Right hindlimb (tissue), 1 donor: ENCODE data around the gene DYSF.
A peak's percentile ranks its signal among the peaks of the same experiment; 100 is the strongest.
"Not testable (repeated sequence)": the region's sequence is repeated elsewhere in the genome, so short reads cannot be mapped to it uniquely, and the experiment has no call there.

Experiments used
- DNase-seq: peaks from one replicate; pipeline ENCODE4 v3.0.0-alpha.2; 2018

Gene DYSF

GRCh38 chr2:71619230-71619741 is 165.9 kb downstream of the DYSF start:
- no peak for DNase-seq

GRCh38 chr2:71620116-71620515 is 166.8 kb downstream of the DYSF start:
- DNase-seq = no peak

GRCh38 chr2:71620851-71621251 is 167.5 kb downstream of the DYSF start:
- DNase-seq = no peak

GRCh38 chr2:71629273-71629672 is 175.9 kb downstream of the DYSF start:
- no peak for DNase-seq

- no peak for DNase-seq
Observed at GRCh38 chr2:71629771-71630453, 176.6 kb downstream of the DYSF start.

GRCh38 chr2:71630454-71631328 is 177.3 kb downstream of the DYSF start:
- DNase-seq = no peak

- peak; percentile 56 for DNase-seq
Observed at GRCh38 chr2:71631411-71631931, 178.1 kb downstream of the DYSF start.

GRCh38 chr2:71633086-71633485 is 179.7 kb downstream of the DYSF start:
- no peak for DNase-seq

GRCh38 chr2:71634567-71634966 is 181.2 kb downstream of the DYSF start:
- no peak for DNase-seq

GRCh38 chr2:71635798-71636197 is 182.4 kb downstream of the DYSF start:
- no peak for DNase-seq

GRCh38 chr2:71637168-71637567 is 183.8 kb downstream of the DYSF start:
- DNase-seq = no peak

GRCh38 chr2:71637736-71638135 is 184.4 kb downstream of the DYSF start:
- DNase-seq = no peak

GRCh38 chr2:71639735-71640134 is 186.4 kb downstream of the DYSF start:
- DNase-seq = no peak

- no peak for DNase-seq
Observed at GRCh38 chr2:71640489-71640888, 187.1 kb downstream of the DYSF start.

GRCh38 chr2:71643674-71644357 is 190.5 kb downstream of the DYSF start:
- no peak for DNase-seq

GRCh38 chr2:71646028-71646427 is 192.7 kb downstream of the DYSF start:
- DNase-seq = no peak

- DNase-seq = no peak
Observed at GRCh38 chr2:71647356-71647755, 194.0 kb downstream of the DYSF start.

- DNase-seq = no peak
Observed at GRCh38 chr2:71655498-71655897, 202.1 kb downstream of the DYSF start.

- DNase-seq = not testable (repeated sequence)
Observed at GRCh38 chr2:71658256-71658655, 204.9 kb downstream of the DYSF start.

GRCh38 chr2:71658771-71659170 is 205.4 kb downstream of the DYSF start:
- DNase-seq = no peak

- no peak for DNase-seq
Observed at GRCh38 chr2:71659868-71660518, 206.6 kb downstream of the DYSF start.

GRCh38 chr2:71661782-71662181 is 208.4 kb downstream of the DYSF start:
- DNase-seq = no peak
